ENCODE measurements around the gene TFF1. TPM values are rescaled to one million over a fixed set of nuclear protein-coding genes. Genes with fewer than 3 reads are reported as not detected.

Gene TFF1
- total and polyA plus RNA-seq, 11 donors = not detected

DNA sequence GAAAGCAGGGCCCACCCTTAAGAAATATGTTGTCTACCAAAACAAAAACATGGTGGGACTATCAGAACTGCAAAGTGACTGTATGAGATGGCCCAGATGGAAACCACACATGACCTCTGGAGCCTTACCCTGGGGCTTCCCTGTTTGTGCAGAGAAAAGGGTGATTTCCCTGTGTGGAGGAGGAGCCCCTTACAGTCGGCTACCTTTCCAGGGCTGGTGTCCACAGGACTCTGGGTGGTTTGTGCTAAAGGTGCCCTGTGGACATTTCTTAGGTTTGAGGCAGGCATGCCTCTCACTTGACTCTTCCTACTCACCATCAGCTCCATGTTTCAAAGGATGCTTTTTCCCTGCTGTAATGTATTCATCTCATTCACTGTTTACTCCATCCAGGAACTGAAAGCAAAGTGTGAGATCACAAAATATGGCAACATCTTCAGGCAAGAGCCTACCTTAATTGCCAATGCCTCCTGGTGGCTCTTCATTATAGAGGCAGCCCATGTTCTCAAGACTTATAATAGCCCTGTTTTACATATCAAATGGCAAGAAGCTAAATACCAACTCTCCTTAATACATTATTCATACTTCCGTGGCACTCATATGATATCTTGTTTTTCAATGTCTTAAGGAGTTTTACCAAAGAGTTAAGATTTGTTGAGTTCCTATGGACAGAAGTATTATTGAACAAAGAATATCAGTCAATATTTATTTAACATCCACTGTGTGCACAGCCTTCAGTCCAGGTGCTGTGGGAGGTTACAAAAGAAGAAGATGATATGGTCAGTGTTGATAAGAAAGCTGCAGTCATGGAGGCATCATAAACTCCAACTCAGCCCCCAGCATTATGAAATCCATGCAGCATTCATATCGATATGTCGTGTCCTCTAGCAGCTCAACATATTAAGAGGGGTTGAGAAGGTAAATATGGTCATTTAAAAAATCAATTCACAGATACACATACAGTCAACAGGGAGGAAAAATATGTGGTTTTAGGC is 35.7 kb downstream of the TFF1 start:
- DNase-seq (no peak), ATAC-seq (no peak)
- Histone ChIP-seq H3K4me3 (no peak overlapping the region), H3K27ac (no peak overlapping the region), H3K36me3 (no peaks in the 10 kb centered on the region), H3K4me1 (no peaks in the 10 kb centered on the region), H3K27me3 (peaks cover 0 to 21% (median 8%) of the 10 kb centered on the region in 9 donors), H3K9me3 (peaks cover 0 to 20% (median 8%) of the 10 kb centered on the region in 12 donors)
- WGBS, 4 donors = 82 to 86% (median 82%) methylated on average over 4 of the region's 4 CpGs
- intact Hi-C loops (cut with DNase I) = loop anchor here in 3 of 10 donors (10.0 kb wide), 2 partner anchors 114 to 186 kb away; no protein-coding TSS in a partner anchor
- TF ChIP-seq POLR2A (IDR thresholded peaks at IDR 0.05) = no peak
- TF ChIP-seq, protein P1, sequence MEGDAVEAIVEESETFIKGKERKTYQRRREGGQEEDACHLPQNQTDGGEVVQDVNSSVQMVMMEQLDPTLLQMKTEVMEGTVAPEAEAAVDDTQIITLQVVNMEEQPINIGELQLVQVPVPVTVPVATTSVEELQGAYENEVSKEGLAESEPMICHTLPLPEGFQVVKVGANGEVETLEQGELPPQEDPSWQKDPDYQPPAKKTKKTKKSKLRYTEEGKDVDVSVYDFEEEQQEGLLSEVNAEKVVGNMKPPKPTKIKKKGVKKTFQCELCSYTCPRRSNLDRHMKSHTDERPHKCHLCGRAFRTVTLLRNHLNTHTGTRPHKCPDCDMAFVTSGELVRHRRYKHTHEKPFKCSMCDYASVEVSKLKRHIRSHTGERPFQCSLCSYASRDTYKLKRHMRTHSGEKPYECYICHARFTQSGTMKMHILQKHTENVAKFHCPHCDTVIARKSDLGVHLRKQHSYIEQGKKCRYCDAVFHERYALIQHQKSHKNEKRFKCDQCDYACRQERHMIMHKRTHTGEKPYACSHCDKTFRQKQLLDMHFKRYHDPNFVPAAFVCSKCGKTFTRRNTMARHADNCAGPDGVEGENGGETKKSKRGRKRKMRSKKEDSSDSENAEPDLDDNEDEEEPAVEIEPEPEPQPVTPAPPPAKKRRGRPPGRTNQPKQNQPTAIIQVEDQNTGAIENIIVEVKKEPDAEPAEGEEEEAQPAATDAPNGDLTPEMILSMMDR (IDR thresholded peaks at IDR 0.05) = no peak

DNA sequence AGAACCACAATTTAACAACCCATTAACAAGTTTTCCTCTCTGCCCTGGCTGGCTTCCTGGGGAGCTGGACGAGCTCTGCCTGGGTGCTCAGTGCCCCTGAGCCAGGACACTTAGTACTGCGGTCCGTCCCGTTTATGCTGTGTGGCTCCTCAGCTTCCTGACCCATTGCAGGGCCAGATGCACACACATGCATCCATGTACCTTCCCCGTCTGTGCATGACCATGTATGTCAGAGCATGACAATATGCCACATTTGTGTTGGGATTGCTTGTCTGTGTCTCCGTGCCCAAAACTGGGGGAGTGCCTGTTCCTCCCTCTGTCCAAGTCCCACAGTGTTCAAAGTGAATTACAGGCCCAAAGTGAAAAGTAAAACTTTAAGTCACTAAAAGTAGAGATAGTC is 41.4 kb downstream of the TFF1 start:
- ATAC-seq = no peak
- H3K27me3 ChIP-seq = peaks cover 0 to 8% (median 0%) of the 10 kb centered on the region in 9 donors
- H3K9me3 ChIP-seq = peaks cover 0 to 9% (median 0%) of the 10 kb centered on the region in 12 donors
- 82 to 87% (median 84%) methylated on average over 6 of the region's 6 CpGs for WGBS, 4 donors
- intact Hi-C loops (cut with DNase I) = no loop called here
- TF ChIP-seq, protein P1 (IDR thresholded peaks at IDR 0.05) = no peak
- TF ChIP-seq POLR2A (IDR thresholded peaks at IDR 0.05) = no peak
- no peaks in the 10 kb centered on the region for H3K36me3 ChIP-seq
- H3K4me1 ChIP-seq = peaks cover 0 to 2% (median 0%) of the 10 kb centered on the region in 12 donors
- no peak overlapping the region for H3K27ac ChIP-seq
- H3K4me3 ChIP-seq = no peak overlapping the region
- no peak for DNase-seq

DNA sequence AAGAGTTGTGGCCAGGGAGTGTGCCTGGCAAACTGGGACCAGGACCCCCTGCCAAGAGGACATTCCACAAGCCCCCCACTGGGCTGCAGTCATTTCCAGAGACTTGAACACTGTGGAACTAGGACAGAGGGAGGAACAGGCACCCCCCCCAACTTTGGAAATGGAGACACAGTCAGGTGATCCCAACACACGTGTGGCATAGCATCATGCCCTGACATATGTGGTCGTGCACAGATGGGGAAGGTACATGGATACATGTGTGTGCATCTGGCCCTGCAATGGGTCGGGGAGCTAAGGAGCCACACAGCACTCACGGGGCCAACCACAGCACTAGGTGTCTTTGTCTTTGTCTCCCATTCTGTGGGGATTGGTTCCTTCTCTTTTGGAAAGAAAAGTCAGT is 44.5 kb downstream of the TFF1 start:
- Histone ChIP-seq H3K4me3 (no peak overlapping the region), H3K27ac (no peak overlapping the region), H3K27me3 (peaks cover 0 to 8% (median 0%) of the 10 kb centered on the region in 9 donors), H3K4me1 (peaks cover 0 to 10% (median 0%) of the 10 kb centered on the region in 12 donors), H3K9me3 (peaks cover 0 to 6% (median 0%) of the 10 kb centered on the region in 12 donors), H3K36me3 (no peaks in the 10 kb centered on the region)
- whole genome bisulfite sequencing, 4 donors = 68 to 92% (median 87%) methylated on average over 2 to 4 of the region's 4 CpGs
- intact Hi-C loops (cut with DNase I) = loop anchor here in 1 of 10 donors (2.0 kb wide), 1 partner anchor 33 kb away; no protein-coding TSS in a partner anchor
- no peak for DNase-seq
- no peak for ATAC-seq
- no peak for TF ChIP-seq POLR2A (IDR thresholded peaks at IDR 0.05)
- TF ChIP-seq, protein P1 (IDR thresholded peaks at IDR 0.05) = no peak

DNA sequence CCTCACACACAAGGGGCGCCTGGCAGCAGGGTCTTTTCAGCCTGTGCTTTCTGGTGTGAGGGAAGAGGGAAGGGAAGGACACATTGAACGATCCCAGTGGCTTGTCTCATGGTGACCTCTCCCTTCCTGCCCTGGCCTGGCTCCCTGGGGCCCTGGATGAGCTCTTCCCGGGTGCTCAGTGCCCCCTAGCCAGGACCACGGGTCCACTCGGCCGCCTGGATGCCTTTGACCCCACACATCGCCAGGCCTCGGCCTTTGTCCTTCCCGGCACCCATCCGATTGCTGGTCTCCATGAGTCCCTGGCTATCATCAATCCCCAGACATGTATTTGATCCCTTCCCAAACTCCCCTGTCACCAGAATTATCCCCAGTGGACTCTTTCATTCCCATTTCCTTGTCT is 45.1 kb downstream of the TFF1 start:
- intact Hi-C loops (cut with DNase I) = no loop called here
- DNase-seq = no peak
- 86 to 90% (median 88%) methylated on average over 10 of the region's 10 CpGs for WGBS, 4 donors
- Histone ChIP-seq H3K4me3 (no peak overlapping the region), H3K4me1 (peaks cover 0 to 10% (median 0%) of the 10 kb centered on the region in 12 donors), H3K9me3 (peaks cover 0 to 6% (median 0%) of the 10 kb centered on the region in 12 donors), H3K27me3 (peaks cover 0 to 8% (median 0%) of the 10 kb centered on the region in 9 donors), H3K36me3 (no peaks in the 10 kb centered on the region), H3K27ac (no peak overlapping the region)
- ATAC-seq = no peak
- TF ChIP-seq, protein P1 (IDR thresholded peaks at IDR 0.05) = no peak
- TF ChIP-seq POLR2A (IDR thresholded peaks at IDR 0.05) = no peak
